HG03460 (cell line): ENCODE results near the gene NEUROD2.
A peak's percentile ranks its signal among the peaks of the same experiment; 100 is the strongest.

ENCODE experiments used
- ATAC-seq: cut with Tn5 transposase; IDR thresholded peaks from one replicate; pipeline ENCODE4 v1.9.1; 2021; ENCODE audit not compliant: unreplicated experiment

The NEUROD2 gene

DNA sequence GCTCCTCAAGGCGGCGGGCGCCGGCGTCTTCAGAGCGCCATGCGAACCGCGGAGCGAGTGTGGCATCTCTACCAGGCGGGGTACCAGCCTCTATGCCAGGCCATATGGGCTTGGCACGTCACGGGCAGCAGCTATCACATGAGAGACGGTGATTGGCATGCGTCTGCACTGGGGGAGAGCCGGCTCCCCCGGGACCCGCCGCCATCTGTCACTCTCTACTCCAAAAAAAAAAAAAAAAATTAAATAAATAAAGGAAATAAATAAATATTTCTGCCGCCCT is at the start of gene NEUROD2:
TSS of gene NEUROD2 (minus strand) at position 70 of the 280 bp plus-strand sequence. CDS start 1,321 bp downstream, outside the sequence.
- ATAC-seq, result no peak

DNA sequence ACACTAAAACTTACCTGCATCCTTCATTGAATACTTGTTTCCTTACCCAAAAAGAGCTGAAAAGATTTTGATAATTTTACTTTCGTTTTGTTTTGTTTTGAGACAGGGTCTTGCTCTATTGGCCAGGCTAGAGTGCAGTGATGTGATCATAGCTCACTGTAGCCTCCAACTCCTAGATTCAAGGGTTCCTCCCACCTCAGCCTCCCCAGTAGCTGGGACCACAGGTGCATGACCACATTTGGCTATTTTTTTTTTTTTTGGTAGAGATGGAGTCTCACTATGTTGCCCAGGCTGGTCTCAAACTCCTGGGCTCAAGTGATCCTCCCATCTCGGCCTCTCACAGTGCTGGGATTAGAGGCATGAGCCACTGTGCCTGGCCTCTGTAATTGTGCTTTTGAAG is 47.4 kb upstream of the NEUROD2 start:
- no peak for ATAC-seq

DNA sequence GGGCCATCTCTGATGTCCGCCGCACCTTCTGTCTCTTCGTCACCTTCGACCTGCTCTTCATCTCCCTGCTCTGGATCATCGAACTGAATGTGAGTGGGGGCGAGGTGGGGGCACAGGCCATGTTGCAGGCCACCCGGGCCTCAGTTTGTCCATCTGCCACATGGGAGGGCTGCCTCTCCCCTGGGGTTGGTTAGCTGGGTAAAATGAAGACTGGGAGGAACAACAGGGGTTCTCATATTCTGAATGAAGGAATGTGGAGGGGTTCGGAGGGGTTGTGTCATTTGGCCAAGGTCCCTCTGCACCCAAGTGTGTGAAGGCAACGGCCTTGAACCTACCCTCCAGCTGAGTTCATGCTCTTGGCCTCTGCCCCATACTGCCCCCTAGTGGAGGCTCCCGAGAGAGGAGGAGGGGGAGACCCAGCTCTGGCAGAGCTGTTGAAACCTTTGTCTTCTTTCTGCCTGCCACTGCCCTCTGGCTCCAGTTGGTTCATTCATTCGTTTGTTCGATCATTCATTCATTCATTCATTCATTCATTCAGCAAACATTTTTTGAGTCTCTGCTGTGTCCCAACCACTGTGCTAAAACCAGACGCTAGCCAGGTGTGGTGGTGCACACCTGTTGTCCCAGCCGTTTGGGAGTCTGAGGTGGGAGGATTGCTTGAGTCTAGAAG is 46.1 kb upstream of the NEUROD2 start:
- no peak for ATAC-seq

DNA sequence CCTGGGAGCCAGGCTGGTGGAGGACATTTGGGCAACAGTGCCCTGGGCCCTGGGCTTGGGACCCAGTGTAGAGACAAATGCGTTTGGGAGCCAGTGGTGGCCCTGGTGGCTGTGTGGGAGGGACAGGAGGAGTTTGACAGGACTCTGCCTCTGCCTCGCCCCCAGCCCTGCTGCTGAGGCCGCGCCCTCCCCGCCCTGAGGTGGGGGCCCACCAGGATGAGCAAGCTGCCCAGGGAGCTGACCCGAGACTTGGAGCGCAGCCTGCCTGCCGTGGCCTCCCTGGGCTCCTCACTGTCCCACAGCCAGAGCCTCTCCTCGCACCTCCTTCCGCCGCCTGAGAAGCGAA is 45.6 kb upstream of the NEUROD2 start:
- no peak for ATAC-seq

DNA sequence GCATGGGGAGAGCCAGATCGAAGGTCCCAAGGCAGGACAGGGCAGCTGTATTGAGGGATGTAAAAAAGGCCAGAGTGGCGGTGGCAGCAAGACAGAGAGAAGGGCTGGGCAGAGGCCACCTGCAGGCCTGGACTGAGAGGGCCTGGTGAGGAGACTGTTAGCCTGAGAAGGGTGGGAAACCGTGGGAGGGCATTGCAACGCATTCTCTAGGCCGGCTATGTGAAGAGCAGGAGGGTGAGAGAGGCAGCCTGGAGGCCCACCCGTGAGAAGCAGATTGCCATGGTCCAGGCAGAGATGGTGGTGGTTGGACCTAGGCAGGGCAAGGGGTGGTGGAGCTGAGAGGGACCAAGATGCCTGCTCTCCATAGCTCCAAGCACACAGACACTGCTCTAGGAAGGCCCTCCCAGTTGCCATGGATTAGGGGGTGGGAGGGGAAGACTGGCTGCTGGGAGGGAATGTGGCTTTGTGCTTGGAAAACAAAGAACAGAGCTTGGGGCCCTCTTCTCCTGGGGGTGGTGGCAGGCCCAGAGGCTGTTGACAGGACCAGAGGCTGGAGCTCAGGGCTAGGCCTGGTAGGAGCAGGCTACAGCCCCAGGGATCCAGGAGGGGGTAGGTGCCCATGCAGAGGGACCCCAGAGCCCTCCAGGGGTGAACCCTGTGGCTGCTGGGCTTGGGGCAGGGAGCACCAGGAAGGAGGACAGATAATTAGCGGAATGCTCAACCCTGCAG is 45.0 kb upstream of the NEUROD2 start:
- no peak for ATAC-seq

DNA sequence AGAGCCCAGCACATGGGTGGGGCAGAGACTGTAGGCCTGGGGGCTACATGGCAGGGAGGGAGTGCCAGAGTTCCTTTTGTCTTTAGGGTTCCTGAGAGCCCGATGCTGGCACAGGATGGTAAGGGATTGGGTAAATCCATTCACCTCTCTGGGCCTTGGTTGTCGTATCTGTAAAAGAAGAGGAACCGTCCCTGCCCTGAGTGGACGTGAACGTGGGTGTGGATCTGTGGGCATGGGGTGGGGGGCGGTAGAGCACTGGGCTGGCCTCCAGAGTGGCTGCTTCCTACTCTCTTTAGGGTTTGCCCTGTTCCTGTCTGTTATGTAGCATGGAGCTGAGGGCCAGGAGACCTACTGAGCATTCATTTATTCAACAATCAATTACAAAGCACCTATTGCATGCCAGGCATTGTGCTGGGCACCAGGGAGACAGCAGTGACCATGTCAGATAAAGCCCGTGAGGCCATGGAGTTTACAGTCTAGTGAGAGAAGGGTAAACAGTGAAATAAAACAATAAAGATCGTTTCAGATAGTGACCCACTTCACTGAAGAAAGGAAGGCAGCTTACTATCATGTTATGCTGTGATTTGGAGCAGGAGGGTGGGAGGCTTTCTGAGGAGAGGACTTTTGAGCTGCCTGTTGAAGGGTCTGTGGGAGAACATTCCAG is 44.3 kb upstream of the NEUROD2 start:
- ATAC-seq, result no peak

DNA sequence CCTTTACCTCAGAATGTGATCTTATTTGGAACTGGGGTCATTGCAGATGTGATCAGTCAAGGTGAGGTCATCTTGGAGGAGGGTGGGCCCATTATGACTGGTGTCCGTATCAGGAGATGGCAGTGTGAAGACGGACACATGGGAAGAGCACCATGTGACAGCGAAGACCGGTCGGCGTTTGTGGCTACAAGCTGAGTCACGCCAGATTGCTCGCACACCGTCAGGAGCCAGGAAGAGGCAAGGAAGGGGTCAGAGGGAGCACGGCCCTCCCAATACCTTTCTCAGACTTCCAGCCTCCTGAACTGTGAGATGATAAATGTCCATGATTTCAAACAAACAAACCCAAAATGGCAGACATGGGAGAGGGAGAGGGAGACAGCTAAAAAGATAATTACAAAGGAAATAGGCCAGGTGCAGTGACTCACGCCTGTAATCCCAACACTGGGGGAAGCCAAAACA is 42.4 kb upstream of the NEUROD2 start:
- no peak for ATAC-seq

DNA sequence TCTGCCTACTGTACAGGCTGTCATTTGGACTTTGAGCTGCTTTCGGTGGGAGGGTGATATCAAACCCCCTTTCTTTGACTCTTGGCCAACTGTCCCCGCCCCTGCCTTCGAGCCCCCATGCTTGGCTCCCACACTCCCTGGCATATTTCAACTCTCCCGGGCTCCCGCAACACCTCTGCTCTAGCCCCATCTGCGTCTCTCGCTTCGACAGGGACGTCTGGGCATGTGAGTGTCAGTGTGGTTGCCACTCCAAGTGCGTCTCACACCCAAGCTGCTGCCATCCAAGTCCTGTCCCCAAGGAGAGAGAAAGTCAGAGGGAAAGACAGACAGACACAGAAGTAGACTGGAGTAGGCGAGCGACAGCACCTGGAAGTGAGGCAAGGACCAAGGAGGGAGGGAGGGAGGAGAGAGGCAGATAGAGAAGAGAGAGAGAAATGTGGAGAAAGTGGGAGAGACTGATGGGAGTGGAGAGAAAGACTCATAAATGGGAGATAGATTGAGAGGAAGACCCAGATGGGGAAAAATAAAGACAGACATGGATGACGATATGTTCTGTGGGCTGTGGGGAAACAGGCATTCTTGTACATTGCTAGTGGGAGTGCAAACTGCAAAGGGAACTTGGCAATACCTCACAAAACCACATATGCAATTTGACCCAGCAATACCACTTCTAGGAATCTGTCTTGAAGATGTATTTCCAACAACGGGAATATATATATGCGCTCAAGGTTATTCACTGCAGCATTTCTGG is 41.1 kb upstream of the NEUROD2 start:
- ATAC-seq, result no peak

DNA sequence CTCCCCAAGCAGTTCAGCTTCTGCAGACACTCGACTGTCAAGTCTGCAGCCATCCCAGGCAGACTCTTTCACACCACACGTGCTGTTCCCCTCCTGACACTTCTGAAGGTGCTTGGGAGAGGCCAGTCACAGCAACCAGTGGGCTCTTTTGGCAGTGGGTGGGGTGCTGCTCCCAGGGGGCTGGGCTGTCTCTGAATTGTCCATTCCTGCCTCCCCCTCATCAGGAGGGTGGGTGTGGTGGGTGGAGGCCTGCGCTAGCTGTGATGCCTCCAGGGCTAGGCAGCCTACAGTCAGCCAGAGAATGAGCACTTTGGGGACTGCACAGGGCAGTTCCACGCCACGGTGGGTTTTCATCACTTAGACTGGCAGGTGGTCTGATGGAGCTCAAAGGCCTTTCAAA is 39.5 kb upstream of the NEUROD2 start:
- no peak for ATAC-seq

DNA sequence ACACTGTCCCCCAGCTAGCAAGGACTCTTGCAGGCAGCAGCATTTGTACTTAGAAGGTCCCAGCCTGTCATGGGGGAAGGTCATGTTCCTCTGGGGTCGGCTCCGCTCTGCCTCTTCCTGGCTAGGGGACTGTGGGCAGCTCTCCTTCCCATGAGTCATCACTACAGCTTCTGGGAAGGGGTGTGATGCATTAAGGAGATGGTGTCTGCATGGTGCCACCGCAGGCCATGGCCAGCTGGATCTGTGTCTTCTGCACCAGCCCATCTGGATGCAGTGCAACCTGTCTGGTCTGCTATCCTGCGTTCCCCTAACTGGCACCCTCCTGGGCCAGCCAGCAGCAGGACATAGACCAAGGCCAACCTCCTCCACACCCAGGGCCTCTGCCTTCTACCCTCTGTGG is 35.6 kb upstream of the NEUROD2 start:
- ATAC-seq, result no peak

DNA sequence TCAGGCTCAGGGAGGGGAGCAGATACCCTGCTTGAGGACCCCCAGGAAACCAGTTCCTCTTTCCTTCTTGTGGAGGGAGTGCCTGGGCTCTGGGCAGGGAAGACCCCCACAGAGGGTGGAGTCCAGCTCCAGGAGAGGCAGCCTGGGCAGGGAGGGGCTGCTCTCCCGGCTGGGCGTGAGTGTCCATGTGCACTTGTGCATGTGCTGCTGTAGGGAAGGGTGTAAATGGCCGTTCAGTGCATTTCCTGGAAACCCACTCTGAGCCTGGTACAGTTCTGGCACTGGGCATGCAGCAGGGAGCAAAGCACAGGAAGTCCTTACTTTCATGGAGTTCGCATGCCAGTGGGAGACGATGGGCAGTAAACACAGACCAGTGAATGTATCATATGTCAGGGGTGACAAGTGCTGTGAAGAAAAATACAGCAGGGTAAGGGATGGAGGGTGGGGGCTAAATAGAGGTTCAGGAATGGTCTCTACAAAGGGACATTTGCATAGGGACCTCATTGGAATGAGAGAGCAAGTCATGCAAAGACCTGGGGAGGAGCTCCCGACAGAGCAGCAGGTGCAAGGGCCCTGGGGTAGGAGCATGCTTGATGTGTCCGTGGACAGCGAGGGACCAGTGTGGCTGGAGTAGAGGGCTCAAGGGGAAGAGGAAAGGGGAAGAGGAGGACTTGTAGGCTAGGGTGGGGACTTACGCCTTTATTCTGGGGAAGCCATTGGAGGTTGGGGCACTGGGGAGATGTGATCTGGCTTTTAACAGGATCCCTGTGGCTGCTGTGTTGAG is 34.8 kb upstream of the NEUROD2 start:
- ATAC-seq, result no peak

DNA sequence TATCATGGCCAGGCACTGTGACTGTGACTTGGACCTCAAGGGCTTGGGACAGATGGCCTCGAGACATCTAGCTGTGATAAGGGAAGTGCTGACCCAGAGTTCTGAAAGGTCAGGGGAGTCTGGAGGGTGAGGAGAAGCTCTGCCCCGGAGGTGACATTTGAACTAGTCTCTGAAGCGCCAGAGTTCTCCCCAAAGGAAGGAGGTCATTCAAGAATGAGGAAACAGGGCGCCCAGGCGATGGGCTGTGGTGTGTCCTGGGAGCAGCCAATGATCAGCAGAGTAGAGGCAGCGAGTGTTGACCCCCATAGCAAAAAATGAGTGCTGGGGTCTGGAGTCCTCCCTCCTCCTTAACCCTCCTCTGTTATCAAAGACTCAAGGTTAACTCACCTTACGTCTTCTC is 34.2 kb upstream of the NEUROD2 start:
- no peak for ATAC-seq

DNA sequence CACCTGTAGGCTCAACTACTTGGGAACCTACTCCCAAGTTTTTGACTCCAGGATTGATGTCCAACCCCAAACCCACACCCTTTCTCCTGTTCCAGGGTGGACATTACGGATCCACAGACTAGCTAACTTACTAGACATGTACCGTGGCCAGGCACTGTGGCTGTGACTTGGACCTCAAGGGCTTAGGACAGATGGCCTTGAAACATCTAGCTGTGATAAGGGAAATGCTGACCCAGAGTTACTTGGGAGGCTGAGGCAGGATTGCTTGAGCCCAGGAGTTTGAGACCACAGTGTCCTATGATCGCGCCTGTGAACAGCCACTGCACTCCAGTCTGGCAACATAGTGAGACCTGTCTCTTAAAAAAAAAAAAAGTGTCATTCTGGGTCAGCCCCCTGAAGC is 33.4 kb upstream of the NEUROD2 start:
- ATAC-seq, result no peak

DNA sequence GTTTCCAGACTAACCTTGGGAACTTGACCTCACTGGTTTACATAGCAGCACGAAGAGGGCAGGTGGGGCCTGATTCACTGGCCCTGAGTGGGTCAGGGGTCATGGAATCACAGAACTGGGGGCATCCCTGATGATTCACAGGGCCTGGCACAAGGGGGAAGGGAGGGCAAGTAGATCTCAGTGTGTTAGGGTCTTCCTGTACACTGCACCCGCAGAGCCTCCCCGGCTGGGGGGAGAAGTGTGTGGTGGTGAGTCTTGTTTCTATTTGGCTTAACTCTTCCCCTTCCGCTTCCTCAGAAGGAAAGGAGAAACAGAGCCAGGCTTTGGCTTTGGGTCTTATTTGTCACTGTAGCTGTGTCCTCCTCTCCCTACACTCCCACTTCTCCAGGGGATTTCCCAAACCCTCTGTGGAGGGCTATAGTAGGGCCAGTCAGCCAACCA is 32.9 kb upstream of the NEUROD2 start:
- ATAC-seq, result no peak

DNA sequence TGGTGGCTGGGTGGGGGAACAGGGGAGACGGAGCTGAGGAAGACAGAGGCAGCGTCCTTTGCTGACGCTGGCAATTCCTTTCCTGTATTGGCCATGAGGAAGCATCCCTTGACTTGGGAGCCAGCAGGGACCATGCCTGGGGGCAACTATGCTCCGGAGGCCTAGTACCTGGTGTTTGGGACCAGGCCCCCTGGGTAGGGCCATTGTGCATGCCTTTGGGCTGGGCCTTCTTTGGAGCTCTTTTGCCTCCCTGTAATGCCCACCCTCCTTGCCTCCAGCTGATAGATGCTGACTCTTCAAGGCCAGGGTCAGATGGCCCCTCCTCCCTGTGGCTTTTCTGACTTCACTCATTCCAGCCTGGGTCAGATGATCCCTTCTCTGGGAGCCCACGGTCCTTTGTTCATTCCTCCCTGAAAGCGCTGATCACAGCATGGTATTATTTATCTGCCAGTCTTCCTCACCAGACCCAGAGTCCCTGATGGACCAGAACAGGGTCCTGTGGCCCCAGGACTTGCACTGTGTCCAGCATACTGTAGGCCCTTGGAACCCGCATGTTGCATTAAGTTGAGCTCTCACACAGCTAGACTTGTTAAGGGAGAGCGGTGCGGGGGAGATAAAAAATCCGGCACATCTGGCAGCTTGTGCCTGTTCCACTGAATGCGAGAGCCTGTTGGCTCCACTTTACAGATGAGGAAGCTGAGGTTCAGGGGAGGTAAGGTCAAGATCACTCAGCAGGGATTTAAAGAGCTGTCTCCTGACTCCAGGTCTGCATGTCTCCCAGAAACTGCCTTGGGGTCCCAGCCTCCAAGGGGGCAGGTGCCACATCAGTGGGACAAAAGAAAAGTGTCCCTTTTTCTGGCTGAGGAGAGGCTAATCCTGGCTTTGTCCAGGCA is 32.1 kb upstream of the NEUROD2 start:
- no peak for ATAC-seq

DNA sequence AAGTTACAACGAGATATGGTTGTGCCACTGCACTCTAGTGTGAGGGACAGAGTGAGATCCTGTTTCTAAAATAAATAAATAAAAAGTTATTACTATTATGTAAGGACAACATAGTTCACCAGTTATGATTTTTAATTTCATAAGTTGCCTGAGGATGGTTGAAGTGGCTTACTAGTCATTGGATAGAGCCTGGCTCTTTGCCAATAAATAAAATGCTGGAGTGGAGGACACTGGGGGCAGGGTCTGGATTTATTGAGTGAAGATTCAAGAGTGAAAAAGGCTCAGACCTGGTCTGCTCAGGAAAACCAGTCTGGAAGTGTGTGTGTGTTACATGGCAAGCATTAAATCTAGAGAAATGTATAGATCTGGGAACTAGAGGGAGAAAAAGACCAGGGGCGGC is 31.3 kb upstream of the NEUROD2 start:
- ATAC-seq, result no peak

DNA sequence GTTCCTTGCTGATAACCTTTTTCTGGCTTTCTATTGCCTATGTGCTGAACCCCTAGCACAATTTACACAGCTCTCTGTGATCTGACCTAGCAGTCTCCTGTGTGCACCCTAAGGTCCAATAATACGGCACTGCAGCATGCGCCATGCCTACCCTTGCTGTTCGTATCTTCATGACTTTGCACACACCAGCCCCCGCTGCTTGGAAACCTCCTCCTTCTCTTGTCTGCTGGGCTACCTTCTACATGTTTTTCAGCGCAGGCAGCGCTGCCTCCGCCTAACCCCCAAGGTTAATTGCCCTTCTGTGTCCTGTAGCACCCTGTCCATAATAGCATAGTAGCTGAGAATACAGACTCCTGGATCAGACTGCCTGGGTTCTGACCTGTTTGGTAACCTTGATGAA is 30.6 kb upstream of the NEUROD2 start:
- ATAC-seq, result no peak

DNA sequence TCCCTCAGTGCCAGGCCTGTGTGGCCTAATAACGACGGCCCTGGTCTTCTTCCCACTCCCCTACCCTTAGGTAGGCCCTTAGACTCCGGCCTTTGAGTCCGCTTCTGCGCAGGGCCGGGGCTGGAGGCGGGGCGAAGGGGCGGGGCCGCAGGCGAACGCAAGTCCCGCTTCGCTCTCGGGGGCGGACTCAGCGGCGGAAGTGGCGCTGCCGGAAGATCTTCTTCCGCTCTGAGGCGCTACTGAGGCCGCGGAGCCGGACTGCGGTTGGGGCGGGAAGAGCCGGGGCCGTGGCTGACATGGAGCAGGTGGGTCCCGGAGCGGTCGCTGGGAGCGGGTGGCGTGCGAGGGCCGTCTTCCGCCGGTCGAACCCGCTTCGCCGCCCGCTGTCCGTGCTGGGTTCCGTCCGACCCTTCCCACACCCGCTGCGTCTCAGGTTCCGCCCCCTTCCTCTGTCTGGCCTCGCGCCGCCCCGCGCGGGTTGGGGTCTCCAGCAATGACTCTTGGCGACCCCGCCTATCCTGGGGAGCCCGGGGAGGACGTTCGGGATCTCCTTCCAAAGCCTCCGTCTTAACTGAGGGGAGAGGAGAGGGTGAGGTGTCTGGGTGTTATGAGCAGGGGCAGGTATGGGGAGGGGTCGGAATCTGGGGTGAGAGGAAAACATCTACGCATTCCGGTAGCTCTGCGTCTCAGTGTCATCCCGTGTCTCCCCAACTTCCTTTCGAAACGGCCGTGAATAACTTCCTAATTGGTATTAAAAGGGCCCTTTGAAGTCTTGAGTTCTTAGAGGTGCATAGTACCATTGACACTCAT is 29.4 kb upstream of the NEUROD2 start, which contains the start of gene STARD3:
TSS of gene STARD3 (plus strand) at position 218 of the 810 bp plus-strand sequence. CDS start 16,388 bp downstream, outside the sequence.
- peak; percentile 74 for ATAC-seq

DNA sequence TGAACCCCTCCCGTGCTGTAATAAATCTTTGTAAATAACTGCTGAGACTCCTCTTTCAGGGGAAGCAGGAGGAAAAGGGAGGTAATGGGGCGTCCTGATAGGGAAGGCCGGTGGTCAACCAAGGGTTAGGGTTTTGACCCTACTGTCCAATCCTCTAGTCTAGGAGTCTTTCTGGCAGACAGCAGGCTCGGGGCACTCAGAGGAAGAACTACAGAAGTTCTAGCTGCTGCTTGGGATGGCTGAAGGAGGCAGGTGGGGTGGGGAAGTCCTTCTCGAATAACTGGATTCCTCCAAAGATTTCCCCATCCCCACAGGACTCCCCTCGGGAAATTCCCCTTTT is 28.8 kb upstream of the NEUROD2 start:
- ATAC-seq, result peak; percentile 13
